RCC 7860 (cell line): ENCODE data around the gene GPR183.

Source experiments
- DNase-seq: peaks from one replicate; pipeline ENCODE4 v3.0.0-alpha.2; 2015; ENCODE audit warnings: low spot score
- FAIRE-seq: peaks from 2 replicates; lab custom pipeline; 2012; peaks lifted over from hg19 to GRCh38; lab: Jason Lieb, UNC

The GPR183 gene

DNA sequence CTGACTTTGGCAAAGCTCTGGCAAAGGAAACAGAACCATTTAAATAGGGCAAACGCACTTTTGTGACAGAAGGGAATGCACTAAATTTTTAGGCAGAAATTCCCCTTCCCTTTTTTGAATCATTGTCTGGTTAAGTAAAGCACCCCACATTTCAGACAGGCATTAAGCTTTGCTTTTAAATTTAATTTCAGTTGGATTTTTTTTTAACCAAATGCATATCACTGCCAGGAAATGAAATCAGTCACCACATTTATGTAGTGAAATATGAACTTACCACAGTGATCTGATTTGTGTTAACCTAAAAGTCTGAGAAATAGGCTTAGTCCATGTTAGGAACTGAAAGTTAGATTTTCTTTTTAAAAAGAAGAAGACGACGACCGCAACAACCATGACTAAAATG, 10.8 kb downstream of the GPR183 start:
- FAIRE-seq (no peak), DNase-seq (no peak)

DNA sequence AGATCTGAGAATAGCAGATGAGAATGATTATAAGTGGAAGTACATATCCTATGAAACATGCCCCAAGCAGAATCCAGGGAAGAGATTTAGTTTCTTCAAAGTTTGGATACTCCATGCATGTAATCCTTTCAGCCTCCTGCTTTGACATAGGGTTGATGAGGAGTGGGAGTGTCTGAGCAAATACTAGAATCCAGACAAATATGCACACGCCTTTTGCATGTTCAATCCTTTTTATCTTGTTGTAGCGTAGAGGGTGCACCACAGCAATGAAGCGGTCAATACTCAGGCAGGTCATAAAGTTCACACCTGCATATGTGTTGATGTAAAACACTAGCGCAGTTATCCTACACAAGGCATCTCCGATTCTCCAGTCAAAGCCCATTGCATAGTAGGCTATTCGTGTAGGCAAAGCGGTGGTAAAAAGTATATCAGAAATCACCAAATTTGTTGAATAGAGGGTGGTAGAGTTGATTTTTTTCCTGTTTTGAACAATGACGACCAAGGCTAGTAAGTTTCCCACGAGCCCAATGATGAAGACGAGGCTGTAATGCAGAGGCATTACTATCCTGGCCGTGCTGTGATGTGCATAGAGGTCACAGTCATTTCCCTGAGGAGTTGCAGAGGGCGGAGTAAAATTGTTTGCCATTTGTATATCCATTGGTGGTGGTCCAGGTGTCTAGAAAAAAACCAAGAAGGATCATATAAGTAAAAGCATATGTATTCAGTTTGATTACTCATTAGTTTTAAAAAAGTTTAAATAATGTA, 11.5 kb downstream of the GPR183 start:
- DNase-seq = no peak
- no peak for FAIRE-seq

DNA sequence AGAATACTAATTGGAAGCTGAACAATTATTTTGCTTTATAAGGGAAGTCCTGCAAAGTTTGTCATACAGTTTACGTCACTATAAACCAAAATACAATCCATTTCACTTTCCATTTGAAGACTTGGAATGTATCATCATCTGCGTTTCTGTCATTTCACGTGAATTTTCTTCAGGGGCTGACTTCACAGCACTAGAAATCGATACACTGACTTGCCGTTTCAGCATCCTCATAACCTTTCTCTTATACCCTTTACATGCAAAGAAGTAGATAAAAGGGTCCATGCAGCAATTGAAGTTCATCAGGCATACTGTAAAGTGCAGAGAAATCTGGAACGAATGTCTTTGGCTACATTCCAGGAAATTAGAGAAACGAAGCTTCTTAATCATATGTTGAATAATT, 12.2 kb downstream of the GPR183 start:
- FAIRE-seq = no peak

DNA sequence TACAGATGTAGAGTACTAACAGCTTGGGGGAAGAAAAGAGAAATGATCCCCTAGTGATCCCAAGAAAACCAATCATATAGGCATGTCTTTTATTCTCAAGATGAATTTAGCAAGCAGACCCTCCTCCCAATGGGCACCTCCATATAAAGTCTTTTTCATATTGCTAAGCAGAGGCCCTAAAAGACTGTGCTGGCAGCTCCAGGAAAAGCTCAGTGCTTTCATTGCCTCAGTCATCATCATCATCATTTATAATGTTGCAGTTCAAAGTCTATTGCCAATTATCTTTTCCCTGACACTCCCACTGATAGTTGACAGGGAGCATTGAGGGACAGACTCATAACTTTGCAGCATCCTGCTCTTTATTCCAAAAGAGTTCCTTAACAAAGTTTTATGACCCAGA, 13.0 kb downstream of the GPR183 start:
- FAIRE-seq = no peak

More for the DNA sequence above, 12.2 kb downstream of the GPR183 start:
- DNase-seq = no peak

DNA sequence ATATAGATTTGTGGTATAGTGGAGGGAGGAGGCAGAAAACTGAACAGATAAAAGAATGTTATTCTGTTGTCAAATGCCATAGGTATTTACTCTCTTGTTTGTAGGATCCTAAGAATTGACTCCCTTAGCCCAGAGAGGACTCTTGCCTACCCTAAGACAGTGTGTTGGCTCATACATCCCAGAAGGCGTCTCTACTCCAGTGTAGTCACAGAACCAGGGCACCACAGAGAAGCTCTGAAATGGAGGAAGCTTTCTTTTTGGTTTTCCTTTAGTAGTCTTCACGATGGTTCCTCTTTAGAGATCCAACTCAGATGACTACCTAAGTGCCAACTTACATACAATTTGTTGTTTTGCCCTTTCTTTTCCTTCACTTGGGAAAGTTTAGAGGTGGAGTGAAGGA, 14.0 kb downstream of the GPR183 start:
- no peak for DNase-seq
- no peak for FAIRE-seq

More for the DNA sequence above, 13.0 kb downstream of the GPR183 start:
- DNase-seq = no peak

DNA sequence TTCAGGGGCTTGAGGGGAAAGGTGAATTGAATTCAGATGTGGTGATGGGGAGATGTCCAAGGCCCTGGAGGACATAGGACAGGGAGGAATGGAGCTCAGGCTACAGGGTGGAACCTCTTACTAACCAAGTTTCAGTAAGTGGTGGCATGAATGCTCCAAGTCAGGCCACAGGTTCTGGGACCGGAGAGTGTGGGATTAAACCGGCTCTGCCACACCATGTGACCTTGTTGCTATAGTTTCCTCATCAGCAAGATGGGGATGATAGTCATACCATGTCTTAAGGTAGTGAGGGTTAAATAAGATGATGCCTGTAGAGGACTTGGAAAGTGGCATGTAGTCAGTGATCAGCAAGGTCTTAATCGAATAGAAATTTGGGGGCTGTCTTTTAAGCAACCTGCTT, 16.3 kb downstream of the GPR183 start:
- FAIRE-seq (no peak), DNase-seq (no peak)

DNA sequence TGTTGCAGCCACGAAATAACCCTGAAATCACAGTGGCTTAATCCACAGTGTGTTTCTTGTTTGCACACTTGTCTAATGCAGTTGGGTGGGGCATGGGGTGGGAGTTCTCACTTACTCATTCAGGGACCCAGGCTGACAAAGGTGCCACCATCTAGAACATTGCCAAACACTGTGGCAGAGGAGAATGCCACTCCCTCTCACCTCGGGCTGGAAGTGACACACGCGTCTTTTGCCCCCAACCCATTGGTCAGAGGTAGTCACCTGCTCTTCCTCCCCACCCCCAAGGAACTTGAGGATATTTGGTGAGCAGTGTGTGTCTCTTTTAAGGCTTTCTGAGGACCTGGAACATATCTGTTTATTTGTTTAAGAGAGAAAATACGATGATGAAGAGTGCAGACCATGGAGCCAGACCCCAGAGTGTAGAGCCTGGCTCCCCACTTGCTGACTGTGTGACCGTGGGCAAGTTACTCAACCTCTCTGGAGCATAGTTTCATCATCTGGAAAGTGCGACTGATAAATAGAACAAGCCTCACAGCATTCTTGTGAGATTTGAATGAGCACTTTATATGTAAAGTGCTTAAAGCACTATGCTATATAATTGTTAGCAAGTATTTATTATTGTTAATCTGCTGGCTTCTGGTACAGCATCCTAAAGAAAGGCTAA, 17.4 kb downstream of the GPR183 start:
- FAIRE-seq = no peak
- DNase-seq = no peak

DNA sequence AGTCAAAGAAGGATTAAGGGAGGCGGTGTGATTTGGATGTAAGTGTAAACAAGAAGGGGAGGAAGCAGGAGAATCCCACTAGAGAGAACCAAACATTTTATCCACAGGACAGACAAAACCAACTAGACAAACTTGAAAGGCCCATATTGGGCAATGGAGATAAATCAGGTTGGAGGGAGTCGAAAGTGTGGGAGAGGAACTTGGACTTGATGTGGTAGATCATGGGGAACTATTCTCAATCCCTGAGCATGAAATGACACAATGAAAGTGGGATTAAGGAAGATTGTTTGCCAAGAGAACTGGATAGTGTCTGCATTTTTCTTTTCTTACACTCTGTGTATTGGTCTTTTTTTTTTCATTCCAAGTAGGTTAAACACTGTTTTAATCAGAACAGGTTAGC, 17.9 kb downstream of the GPR183 start:
- FAIRE-seq (no peak), DNase-seq (no peak)

DNA sequence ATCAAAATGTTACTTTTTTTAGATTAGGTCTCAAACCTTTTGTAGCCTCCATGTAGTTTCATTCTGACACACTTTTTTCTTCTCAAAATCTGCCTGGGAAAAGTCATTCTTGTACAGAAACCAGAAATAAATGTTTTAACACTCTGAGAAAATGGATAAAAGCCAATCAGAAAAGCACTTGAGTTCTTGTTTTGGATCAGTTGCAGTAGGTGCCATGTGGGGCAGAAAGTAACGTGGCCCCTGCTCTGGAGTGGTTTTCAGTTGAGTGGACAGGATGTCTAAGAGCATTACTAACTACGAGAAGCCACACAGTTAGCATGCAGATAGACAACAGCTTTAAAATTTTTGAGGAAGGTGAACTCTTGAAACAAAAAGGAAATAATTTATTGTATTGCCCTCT, 19.1 kb downstream of the GPR183 start:
- DNase-seq (no peak), FAIRE-seq (no peak)

DNA sequence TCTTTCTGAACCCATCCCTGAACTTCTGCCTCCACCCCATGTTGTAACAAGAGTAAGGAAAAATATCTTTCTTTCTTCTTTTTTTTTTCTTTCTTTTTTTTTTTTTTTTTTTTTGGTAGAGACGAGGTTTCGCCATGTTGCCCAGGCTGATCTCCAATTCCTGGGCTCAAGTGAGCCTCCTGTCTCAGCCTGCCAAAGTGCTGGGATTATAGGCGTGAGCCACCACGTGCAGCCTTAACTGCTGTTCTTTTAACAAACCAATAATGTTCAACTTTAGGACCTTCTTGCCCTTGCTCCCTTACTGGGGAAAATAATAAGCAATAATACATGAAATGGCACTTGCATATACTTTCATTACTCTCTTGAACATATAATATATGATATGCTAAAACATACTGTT, 19.6 kb downstream of the GPR183 start:
- FAIRE-seq (no peak), DNase-seq (no peak)

DNA sequence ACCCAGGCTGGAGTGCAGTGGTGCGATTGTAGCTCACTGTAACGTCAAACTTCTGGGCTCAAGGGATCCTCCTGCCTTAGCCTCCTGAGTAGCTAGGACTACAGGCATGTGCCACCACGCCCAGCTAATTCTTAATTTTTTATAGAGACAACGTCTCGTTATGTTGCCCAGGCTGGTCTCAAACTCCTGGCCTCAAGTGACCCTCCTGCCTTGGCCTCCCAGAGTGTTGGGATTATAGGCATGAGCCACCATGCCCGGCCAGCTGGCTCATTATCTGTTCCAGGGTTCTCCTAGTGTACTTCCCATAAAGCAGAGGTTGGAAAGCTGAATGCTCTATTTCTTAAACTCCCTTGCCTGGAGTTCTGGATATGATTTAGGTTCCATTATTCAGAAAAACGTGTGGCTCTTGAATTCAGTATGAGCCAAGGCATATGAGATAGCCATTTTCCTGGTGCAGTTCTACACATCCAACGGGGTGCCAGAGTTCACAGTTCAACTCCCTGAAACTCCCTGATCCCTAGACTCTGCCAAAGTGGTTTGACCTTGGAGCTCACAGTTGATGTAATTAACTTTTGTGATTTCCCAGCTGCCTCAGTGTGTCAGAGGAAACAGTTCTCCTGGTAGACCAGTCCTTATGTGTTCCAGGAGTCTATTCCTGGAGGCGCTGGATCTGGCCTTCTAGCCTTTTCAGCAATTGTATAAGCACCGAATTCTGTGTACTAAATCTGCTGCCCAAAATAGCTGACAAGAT, 21.6 kb downstream of the GPR183 start:
- no peak for FAIRE-seq
- no peak for DNase-seq

DNA sequence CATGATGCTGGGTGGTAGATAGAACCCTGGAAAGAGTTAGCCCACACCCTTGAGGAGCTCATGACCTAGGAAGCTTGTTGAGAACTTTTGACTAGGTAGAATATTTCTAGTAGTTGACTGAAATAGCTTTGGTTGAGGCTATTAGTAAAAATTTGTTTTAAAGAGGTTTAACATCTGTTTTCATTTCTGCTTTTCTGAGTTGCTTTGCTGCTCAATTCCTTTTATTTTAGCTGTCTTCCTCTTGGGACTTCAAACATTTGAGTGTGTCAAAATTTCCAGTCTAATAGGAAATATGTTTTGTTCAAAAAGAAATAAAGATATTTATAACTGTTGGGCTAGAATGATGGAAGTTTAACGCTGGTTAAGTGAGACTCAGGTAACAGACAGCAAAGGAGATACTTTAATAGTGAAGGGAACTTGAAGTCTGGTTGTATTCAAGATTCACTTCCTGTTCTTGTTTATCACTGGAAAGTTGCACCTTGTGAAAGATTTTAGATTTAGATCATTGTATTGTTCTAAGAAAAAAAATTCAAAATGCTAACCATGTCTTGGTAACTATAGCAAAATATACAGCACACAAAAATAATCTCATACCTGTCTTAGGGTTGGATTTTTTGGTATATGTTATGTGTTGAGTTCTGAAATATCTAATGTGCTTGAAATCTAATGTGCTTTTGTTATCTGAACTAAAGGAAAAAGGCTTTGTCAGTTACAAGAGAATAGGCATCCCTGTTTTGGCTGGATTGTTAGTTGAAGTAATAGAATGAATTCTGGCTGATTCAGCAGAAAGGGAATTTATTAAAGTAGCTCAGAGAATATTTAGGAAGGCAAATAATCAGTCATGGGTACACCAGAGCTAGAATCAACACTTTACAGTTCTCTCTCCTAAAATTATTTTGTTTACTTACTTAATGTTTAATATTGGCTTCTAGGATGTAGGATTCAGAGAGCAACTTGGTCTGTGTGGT, 24.7 kb downstream of the GPR183 start:
- FAIRE-seq = no peak

DNA sequence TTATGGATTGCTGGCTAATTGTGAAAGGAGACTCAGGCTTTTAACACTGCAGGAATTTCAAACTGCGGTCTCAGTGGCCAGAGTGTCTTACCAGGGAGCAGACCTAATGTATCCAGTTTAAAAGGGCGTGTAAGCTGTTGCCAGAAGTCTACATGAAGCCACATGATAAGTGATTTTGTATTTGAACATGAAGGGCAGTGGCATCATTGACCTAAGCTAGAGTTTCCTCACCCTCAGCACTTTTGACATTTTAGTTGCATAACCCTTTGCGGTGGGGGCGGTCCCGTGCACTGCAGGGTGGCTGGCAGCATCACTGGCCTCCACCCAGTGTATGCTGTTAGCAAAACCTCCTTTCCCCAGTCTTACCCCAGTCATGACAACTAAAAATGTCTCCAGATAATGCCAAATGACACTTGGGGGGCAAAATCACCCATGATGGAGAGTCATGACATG, 25.4 kb downstream of the GPR183 start:
- DNase-seq (no peak), FAIRE-seq (no peak)

More for the DNA sequence above, 24.7 kb downstream of the GPR183 start:
- DNase-seq = no peak

DNA sequence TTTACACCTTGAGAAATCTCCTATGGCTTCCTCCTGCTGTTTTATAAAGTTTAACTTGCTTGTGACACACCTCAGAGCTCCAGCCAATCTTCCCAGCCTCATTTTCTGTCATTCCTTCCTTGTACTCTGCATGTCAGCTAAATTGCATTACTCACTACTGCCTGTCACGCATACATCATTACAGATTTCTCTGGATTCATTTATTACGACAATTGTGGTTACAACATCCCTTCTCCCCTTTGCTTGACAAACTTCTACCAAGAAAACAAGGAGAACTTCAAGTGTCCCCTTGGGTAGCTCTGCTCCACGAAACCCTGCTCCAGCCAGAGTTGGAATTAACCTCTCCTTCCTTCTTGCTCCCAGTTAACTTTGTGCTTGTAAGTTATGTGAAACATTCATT, 27.0 kb downstream of the GPR183 start:
- peak; percentile 62 for DNase-seq
- peak; percentile 80 for FAIRE-seq

DNA sequence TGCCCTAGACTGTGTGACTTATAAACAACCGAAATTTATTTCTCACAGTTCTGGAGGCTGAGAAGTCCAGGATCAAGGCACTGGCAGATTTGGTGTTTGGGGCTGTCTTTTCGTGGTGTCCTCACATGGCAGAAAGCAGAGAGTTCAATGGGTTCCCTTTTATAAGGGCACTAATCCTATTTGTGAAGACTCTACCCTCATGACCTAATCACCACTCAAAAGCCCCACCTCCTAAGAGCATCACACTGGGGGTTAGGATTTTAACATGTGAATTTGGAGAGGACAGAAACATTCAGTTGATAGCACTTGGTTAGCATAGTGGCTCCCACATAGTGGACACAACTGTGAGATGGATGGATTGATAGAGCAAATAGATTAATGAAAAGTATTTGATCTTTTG, 27.6 kb downstream of the GPR183 start:
- FAIRE-seq (no peak), DNase-seq (no peak)

DNA sequence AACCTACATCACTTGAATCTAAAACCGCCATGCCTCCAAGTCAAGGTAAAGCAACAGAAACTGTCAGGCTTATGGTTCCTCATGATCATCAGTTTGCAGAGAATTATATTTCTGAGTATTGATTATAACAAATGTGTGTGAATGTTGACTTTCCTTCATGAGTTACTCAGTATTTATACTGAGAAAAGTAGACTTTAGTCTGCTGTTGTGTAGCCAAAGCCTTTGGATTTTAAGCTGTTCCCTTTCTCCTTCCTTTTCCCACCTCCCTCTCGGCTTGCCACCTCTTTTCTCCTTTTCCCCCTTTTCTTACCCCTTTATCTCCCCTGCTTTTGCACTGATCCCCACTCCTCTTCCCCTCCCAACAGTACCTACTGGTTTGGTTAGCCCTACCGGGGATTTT, 28.4 kb downstream of the GPR183 start:
- no peak for DNase-seq
- no peak for FAIRE-seq

DNA sequence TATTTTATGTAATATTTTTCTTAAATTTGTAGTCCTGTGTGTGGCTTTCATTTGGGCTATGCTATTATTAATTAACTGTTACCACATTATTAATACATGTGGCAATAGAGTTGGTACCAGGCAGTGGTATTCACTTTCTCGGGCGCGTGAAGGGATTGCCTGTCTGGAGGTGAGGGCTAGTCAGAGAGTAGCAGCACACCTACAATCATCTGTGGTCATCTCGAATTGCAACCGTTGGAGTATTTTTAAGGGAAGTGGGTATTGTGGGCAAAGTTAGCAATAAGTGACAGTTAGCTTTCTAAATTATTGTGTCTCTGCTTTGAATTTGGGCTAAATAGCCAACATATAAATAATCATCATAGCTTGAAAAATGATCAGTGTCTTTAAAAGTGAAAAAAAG, 29.0 kb downstream of the GPR183 start:
- no peak for DNase-seq
- FAIRE-seq = no peak

DNA sequence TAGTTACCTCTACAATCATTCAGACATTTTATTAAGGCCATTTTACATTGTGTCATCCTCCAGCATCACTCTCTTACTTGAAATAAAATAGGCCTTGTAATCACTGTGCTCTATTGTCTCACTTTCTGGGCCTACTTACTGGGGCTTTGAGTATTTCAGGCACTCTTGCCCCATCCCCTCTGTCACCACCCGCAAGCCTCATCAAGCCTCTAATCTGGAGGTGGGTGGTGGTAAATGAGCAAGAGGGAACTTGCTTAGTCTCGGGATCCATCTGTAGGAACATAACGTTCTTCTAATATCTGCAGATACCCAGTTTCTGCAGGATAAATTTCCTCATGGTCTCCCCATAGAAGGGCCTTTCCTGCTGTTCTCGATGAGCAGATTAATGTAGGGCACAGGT, 29.6 kb downstream of the GPR183 start:
- FAIRE-seq (no peak), DNase-seq (no peak)

DNA sequence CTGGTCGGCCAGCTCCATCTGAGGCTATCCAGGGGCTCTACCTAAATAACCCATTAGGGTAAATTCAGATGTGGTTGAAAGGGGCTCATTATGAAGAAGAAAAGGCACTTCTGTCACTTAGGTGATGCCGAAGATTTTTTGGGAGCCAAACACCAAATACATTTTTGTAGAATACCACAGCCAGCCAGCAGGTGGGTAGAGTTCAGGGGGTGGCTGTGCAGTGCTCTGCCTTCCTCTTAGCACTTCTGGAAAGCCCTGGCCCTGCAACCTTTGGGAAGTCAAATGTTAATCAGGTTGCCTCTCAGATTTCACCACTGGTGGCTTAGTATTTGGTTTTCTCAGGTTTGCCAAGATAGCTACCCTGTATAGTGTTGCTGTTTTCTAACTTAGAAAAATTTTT, 30.5 kb downstream of the GPR183 start:
- FAIRE-seq (no peak), DNase-seq (no peak)

DNA sequence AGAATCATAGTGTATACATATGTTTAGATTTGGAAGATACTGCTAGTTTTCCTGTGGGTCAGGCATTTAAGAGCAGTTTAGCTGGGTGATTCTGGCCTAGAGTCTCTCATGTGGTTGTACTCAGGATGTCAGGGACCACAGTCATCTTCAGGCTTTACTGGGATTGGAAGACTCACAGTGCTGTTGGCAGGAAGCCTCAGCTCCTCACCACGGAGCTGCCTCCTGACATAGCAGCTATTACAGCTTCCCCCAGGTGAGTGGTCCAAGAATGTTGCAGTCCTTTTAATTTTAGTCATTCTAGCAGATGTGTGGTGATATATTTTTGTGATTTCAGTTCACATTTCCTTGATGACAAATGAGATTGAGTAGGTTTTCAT, 32.1 kb downstream of the GPR183 start:
- FAIRE-seq (no peak), DNase-seq (peak; percentile 41)

DNA sequence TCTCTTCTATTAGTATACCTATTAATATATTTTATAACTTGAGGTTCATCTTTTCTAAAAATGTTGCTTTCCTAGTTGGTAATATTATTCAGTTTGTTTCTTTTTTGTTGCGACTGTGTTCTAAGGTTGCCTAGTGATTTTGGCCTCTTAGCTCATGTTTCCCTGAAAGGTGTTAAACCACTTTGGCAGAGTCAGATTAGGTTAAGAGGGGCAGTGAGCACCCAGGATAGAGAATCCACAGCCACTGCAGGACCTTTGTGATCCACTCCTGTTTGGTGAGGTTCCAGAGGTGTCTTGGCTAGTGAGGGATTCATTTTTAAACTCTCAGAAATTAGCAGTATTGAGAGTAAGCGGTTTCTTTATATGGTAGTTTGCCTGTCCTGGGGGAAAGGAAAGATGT, 34.1 kb downstream of the GPR183 start:
- DNase-seq (no peak), FAIRE-seq (no peak)
